T-helper 2 cell treated with Interferon-gamma antibody and Interleukin-4, amounts not matched to agents 5 μg/mL and 100 μg/mL, for 36 hours (primary cell): ENCODE measurements around the gene TCN1.

ENCODE experiments used
- DNase-seq: peaks from one replicate; pipeline ENCODE4 v3.0.0; 2021; ENCODE audit warnings: low spot score
- H3K27ac Mint-ChIP-seq: one replicate; pipeline ENCODE4 v1.8.0; 2021; ENCODE audit warnings: mild to moderate bottlenecking, mixed read lengths
- H3K27me3 Mint-ChIP-seq: one replicate; pipeline ENCODE4 v1.8.0; 2021; ENCODE audit warnings: low read depth, mixed read lengths
- H3K36me3 Mint-ChIP-seq: one replicate; pipeline ENCODE4 v1.8.0; 2021; ENCODE audit warnings: low read depth, mixed read lengths
- H3K4me1 Mint-ChIP-seq: one replicate; pipeline ENCODE4 v1.8.0; 2021; ENCODE audit warnings: low read depth, mixed read lengths
- H3K4me3 Mint-ChIP-seq: one replicate; pipeline ENCODE4 v1.8.0; 2022; ENCODE audit warnings: mild to moderate bottlenecking, moderate library complexity, mixed read lengths
- H3K9me3 Mint-ChIP-seq: one replicate; pipeline ENCODE4 v1.8.0; 2021; ENCODE audit warnings: mixed read lengths

Gene TCN1

DNA sequence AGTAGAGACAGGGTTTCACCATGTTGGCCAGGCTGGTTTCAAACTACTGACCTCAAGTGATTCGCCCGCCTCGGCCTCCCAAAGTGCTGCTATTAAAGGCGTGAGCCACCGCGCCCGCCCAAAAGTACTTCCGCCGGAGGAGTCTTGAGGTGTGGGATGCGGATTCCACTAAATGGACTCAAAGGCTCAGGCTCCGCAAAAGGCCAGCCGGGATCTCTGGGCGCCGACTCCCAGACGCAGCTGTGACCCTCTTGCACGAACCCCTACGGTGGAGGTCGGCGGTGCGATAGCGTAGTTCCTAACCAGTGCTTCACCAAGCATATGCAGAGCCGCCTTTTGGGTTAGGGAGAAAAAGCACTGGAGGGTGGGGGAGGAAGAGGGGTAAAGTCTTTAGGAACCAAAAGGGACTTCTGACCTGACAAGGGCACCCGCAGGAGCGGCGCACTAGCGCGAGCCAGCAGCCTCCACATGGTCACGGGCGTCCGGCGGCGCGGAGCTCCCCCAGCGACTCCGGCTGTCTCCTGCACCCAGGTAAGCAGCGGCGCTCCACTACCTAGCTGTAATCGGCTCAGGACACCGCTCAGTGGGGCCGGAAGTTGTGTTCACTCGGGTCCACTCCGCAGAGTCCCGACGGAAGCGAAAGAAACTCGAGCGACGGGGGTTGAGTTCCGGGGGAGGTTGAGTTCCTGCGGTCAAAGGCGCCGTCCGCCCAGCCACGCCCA lies 55.9 kb downstream of the TCN1 start, which contains the start of gene MRPL16:
MRPL16 (minus strand) TSS at position 590 of the 722 bp plus-strand sequence; CDS start at position 470, 120 bp downstream.
- peaks cover 9% of the 10 kb centered on the region for H3K9me3 Mint-ChIP-seq
- peaks cover 41% of the 10 kb centered on the region for H3K36me3 Mint-ChIP-seq
- DNase-seq, result peak; percentile 83
- H3K27me3 Mint-ChIP-seq, result no peaks in the 10 kb centered on the region
- peak within 1 kb of the TSS; percentile 88 for H3K27ac Mint-ChIP-seq
- H3K4me3 Mint-ChIP-seq, result peak within 1 kb of the TSS; percentile 93
- H3K4me1 Mint-ChIP-seq, result peaks cover 28% of the 10 kb centered on the region

DNA sequence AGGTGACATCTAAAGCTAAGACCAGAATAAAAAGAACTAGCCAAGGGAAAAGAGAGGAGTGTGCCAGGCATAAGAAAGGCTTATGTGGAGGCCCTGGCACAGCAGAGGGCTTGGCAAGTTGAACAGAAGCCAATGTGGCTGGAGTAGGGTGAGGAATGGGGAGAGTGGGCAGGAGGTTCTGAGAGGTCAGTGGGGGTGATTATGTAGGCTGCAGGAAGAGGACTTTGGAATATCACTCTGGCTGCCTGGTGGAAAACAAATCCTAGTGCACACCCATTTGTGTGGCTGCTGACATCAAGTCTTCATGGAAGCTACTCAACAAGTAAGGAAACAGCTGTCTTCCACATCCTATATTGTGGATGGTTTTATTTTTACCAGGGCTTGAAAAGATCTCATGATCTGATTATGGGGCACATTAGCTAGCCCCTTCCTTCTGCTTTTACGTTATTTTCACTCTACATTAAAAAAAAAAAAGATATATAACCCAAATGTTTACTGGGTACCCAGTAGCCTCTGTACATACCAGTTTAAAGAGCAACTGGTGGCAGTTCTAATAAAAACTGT lies 59.2 kb downstream of the TCN1 start:
- H3K27ac Mint-ChIP-seq, result peak overlapping the region; percentile 1

DNA sequence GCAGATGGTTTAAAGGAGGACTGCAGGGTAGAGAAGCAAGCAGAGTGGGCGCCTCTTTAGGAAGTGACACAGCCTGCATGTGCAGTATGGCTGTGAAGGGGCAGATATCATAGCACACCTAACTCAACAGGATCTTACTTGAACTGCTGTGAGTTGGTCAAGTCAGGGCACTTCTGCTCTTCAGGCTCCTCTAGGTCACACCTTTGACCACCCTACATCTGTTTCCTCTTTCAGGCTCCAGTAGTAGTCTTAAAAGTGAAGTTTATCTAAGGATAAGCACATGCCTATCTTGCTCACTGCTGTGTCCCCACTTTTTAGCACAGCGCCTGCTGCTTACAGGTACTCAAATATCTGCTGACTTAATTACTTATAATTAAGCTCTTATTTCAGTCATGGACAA lies 62.2 kb downstream of the TCN1 start:
- H3K4me1 Mint-ChIP-seq, result peaks cover 15% of the 10 kb centered on the region
- H3K4me3 Mint-ChIP-seq, result no peak overlapping the region

More for the DNA sequence above, 59.2 kb downstream of the TCN1 start:
- Mint-ChIP-seq H3K4me1 (peaks cover 25% of the 10 kb centered on the region), H3K27me3 (no peaks in the 10 kb centered on the region), H3K9me3 (peaks cover 5% of the 10 kb centered on the region), H3K36me3 (peaks cover 49% of the 10 kb centered on the region), H3K4me3 (no peak overlapping the region)
- no peak for DNase-seq

More for the DNA sequence above, 62.2 kb downstream of the TCN1 start:
- H3K9me3 Mint-ChIP-seq, result no peaks in the 10 kb centered on the region
- no peak for DNase-seq
- H3K27me3 Mint-ChIP-seq, result no peaks in the 10 kb centered on the region
- H3K27ac Mint-ChIP-seq, result no peak overlapping the region
- H3K36me3 Mint-ChIP-seq, result peaks cover 44% of the 10 kb centered on the region
